HG03025 (cell line): ENCODE data around the gene TRPT1.

Source experiments
- ATAC-seq: cut with Tn5 transposase; IDR thresholded peaks from one replicate; pipeline ENCODE4 v1.9.1; 2021; ENCODE audit warnings: mild to moderate bottlenecking, moderate library complexity; ENCODE audit not compliant: unreplicated experiment, low FRiP score

Gene TRPT1

GRCh38 chr11:64183890-64184289, 42.1 kb downstream of the TRPT1 start:
- no peak for ATAC-seq

DNA sequence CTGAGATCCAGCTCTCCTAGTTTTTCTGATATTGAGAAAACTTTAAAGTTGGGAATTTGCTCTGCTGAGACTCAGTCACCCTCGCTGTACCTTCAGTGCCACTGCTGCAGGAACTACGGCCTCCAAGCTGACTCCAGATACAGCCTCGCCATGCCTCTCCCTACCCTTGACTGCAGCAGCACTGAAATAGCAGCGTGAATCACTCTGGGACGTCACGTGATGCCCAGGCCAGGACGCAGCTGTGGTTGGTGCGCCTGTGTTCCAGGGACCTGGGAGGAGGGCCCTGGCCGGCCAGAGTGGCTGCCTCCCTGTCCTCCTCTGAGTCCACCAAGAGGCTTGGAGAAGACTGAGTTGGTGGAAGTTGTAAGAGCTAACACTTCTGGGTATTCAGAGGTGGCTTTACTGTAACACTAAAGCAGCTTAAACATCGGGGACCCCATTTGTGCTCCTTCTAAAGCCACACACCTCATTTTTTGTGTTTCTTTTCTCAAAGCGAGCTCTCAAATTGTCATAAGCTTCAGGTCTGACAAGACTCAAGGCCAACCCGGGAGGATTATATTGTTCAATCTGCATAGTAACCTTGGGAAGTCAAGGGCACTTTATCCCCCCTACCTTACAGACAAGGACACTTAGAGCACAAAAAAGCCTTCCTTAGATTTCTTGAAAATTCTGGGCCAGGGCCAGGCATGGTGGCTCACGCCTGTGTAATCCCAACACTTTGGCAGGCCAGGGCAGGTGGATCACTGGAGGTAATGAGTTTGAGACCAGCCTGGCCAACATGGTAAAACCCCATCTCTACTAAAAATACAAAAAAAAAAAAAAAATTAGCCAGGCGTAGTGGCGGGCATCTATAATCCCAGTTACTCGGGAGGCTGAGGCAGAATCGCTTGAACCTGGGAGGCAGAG, 44.2 kb downstream of the TRPT1 start:
- no peak for ATAC-seq

DNA sequence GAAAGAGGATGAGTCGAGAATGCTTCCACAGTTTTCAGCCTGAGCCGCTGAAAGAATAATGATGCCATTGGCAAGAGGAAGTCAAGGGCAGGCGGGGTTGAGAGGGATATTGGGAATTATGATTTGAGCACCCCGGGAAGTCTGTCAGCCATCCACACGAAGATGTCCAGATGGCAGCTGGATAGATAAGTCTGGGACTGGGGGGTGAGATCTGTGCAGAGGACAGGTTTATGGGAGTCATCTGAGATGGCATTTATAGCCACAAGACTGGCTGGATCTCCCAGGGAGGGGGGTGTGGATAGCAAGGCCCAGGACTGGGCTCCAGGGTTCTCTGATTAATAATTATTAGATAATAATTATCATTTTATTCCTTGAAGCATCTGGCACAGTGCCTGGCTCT, 45.1 kb downstream of the TRPT1 start:
- ATAC-seq = no peak

DNA sequence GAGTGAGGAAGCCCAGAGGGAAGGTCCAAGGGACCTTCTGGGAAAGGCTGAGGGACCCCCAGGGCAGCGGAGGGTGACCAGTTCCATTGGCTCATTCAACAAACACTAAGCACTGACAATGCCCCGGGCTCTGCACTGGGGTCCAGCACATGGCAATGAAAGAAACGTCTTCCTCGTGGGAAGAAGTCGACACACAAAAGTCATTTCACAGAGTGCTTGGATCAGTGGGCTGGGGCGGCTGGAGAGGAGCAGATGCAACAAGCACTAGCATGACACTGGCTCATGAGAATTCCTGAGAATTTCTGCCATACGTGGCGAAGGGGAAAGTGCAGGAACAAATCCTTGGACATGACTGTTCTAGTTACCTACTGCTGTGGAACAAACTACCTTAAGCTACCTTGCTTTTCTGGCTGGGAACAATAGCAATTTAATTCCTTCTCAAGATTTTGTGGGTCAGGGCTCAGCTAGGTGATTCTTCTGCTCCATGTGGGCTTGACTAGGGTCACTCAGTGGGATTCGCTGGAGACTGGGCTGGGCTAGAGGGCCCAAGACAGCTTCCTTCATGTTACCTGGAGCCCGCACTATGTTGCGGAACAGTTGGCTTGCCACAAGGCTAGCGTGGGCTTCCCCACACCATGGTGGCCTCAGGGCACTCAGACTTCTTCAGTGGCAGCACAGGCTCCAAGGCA, 46.9 kb downstream of the TRPT1 start:
- no peak for ATAC-seq

GRCh38 chr11:64178203-64178602, 47.8 kb downstream of the TRPT1 start:
- no peak for ATAC-seq

DNA sequence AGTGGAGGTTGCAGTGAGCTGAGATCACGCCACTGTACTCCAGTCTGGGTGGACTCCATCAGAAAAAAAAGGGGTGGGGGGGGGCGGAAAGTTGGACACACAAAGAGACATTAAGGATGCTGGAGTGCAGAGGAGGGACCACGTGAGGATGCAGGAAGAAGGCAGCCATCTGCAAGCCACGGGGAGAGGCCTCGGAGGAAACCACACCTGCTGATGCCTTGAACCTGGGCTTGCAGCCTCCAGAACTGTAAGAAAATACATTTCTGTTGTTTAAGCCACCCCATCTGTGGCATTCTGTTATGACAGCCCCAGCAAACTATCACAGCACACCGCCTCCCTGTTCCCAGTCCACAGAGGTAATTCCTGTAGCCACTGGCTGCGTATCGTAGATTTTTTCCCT, 49.2 kb downstream of the TRPT1 start:
- ATAC-seq = no peak
